Caco-2 (cell line): ENCODE results near the gene CAPN8. TPM values are rescaled to one million over a fixed set of nuclear protein-coding genes. Genes with fewer than 3 reads are reported as not detected.

Experiments
- BruUV-seq: library from RNA; stranded (reverse); fragments of 400-500 nt; replicated peaks from 2 replicates; lab custom pipeline; 2021; lab: Mats Ljungman, UMichigan
- CTCF ChIA-PET: fragments of 300-600 bp; sonication (Branson Sonifier 250); formaldehyde crosslinking; loops from one replicate; lab custom pipeline; 2022; ENCODE audit warnings: antibody characterized with exemption; lab: Charles Lee
- POLR2A ChIA-PET: fragments of 300-600 bp; sonication (Branson Sonifier 250); formaldehyde crosslinking; loops from one replicate; lab custom pipeline; 2022; ENCODE audit warnings: antibody characterized with exemption; lab: Charles Lee
- DNase-seq, 2 experiments: peaks; one replicate each; pipeline versions ENCODE4 v3.0.0 to v3.0.0-alpha.2; 2020 to 2022
- H3K27me3 ChIP-seq: replicated peaks from 2 replicates; pipeline ENCODE4 v1.6.0; 2011; ENCODE audit warnings: low read length; ENCODE audit not compliant: control insufficient read depth, insufficient read depth
- H3K36me3 ChIP-seq: 2 replicates; pipeline ENCODE4 v1.5.1; 2011; ENCODE audit warnings: low read length; ENCODE audit not compliant: control insufficient read depth, insufficient read depth
- H3K4me1 ChIP-seq: fragments of 250-450 bp; sonication (Bioruptor Pico); 2 replicates; pipeline ENCODE4 v1.5.1; 2020; ENCODE audit warnings: mild to moderate bottlenecking
- H3K4me3 ChIP-seq: 2 replicates; pipeline ENCODE4 v1.5.1; 2011; ENCODE audit warnings: low read depth, mild to moderate bottlenecking, control low read depth, low read length
- H3K9me3 ChIP-seq: fragments of 250-450 bp; sonication (Bioruptor Pico); 2 replicates; pipeline ENCODE4 v1.5.1; 2020; ENCODE audit warnings: mild to moderate bottlenecking, moderate library complexity
- H3K27ac Mint-ChIP-seq: one replicate; pipeline ENCODE4 v1.8.0; 2022; ENCODE audit warnings: mixed read lengths; ENCODE audit not compliant: unreplicated experiment
- H3K27me3 Mint-ChIP-seq: one replicate; pipeline ENCODE4 v1.8.0; 2022; ENCODE audit warnings: mixed read lengths; ENCODE audit not compliant: insufficient read depth, unreplicated experiment
- H3K36me3 Mint-ChIP-seq: one replicate; pipeline ENCODE4 v1.8.0; 2022; ENCODE audit warnings: mild to moderate bottlenecking, mixed read lengths; ENCODE audit not compliant: insufficient read depth, unreplicated experiment
- H3K4me1 Mint-ChIP-seq: one replicate; pipeline ENCODE4 v1.8.0; 2022; ENCODE audit warnings: low read depth, mixed read lengths; ENCODE audit not compliant: unreplicated experiment
- H3K4me3 Mint-ChIP-seq: one replicate; pipeline ENCODE4 v1.8.0; 2022; ENCODE audit warnings: mild to moderate bottlenecking, moderate library complexity, mixed read lengths; ENCODE audit not compliant: unreplicated experiment
- H3K9me3 Mint-ChIP-seq: one replicate; pipeline ENCODE4 v1.8.0; 2022; ENCODE audit warnings: mixed read lengths; ENCODE audit not compliant: unreplicated experiment
- CTCF ChIP-seq, 2 experiments: fragments of 200-600 bp in 1 of 2; IDR thresholded peaks; 1 replicate in 1 of 2; 2 replicates in 1 of 2; pipeline versions ENCODE4 v1.5.1 to v1.8.0; 2011 to 2022; ENCODE audit warnings: antibody characterized with exemption in 1 of 2, control low read depth in 1 of 2, inconsistent platforms in 1 of 2, low read depth in 1 of 2, low read length in 1 of 2, mild to moderate bottlenecking in 1 of 2, moderate library complexity in 1 of 2; ENCODE audit not compliant: insufficient read depth in 1 of 2, severe bottlenecking in 1 of 2, unreplicated experiment in 1 of 2
- intact Hi-C: fragments of 100-400 bp; cut with micrococcal nuclease; formaldehyde crosslinking; loops from one replicate; pipeline ENCODE4 v1.10.0; 2022; ENCODE audit not compliant: unreplicated experiment
- total RNA-seq: library from RNA; stranded (reverse); gene quantifications from 2 replicates; pipeline ENCODE4 v1.2.3, GENCODE V29; 2022

Gene CAPN8
- total RNA-seq, 1 experiment from 2014 or later = 4.1 TPM

DNA sequence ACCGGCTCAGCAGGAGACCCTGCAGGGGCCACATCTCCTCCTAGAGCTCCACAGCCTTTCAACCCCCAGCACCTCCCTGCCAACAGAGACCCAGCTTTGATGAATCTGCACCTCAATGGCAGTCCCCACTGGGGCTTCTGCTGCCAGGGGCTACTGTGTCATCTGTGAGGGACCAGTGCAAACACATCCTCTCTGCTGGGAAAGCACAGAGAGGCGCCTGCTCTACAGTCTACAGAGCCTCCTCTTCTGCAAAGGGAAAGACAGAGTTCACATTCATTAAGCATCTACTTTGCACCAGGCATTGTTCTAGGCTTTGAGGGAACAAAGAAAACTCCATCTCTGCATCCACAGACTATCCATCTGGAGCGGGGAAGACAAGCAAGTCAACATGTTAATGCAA lies 125.8 kb downstream of the CAPN8 start:
- no peak overlapping the region for H3K4me3 Mint-ChIP-seq
- no peaks in the 10 kb centered on the region for H3K9me3 ChIP-seq

GRCh38 chr1:223538981-223539380 lies 126.5 kb downstream of the CAPN8 start:
- ChIA-PET CTCF (no interaction called here), POLR2A (no interaction called here)
- Histone ChIP-seq H3K4me3 (no peak overlapping the region), H3K36me3 (no peaks in the 10 kb centered on the region), H3K9me3 (no peaks in the 10 kb centered on the region), H3K4me1 (no peaks in the 10 kb centered on the region), H3K27me3 (no peaks in the 10 kb centered on the region)
- DNase-seq = no peak
- Mint-ChIP-seq H3K27ac (no peak overlapping the region), H3K9me3 (no peaks in the 10 kb centered on the region), H3K27me3 (no peaks in the 10 kb centered on the region), H3K4me3 (no peak overlapping the region), H3K4me1 (no peaks in the 10 kb centered on the region), H3K36me3 (no peaks in the 10 kb centered on the region)
- TF ChIP-seq CTCF (IDR thresholded peaks at IDR 0.05; ENCODE audit: insufficient read depth in 1 of 2, low read depth in 1 of 2, low read length in 1 of 2, severe bottlenecking in 1 of 2, unreplicated experiment in 1 of 2) = no peak
- BruUV-seq = no TSS peak
- intact Hi-C loops = no loop called here

More for the DNA sequence above, 125.8 kb downstream of the CAPN8 start:
- H3K27ac Mint-ChIP-seq = no peak overlapping the region
- BruUV-seq = no TSS peak
- no peaks in the 10 kb centered on the region for H3K9me3 Mint-ChIP-seq
- Histone ChIP-seq H3K4me3 (no peak overlapping the region), H3K4me1 (no peaks in the 10 kb centered on the region), H3K36me3 (no peaks in the 10 kb centered on the region), H3K27me3 (no peaks in the 10 kb centered on the region)
- TF ChIP-seq CTCF (IDR thresholded peaks at IDR 0.05; ENCODE audit: insufficient read depth in 1 of 2, low read depth in 1 of 2, low read length in 1 of 2, severe bottlenecking in 1 of 2, unreplicated experiment in 1 of 2) = no peak
- ChIA-PET CTCF (no interaction called here), POLR2A (no interaction called here)
- no peaks in the 10 kb centered on the region for H3K27me3 Mint-ChIP-seq
- no peaks in the 10 kb centered on the region for H3K36me3 Mint-ChIP-seq
- no peak for DNase-seq
- intact Hi-C loops = no loop called here
- H3K4me1 Mint-ChIP-seq = no peaks in the 10 kb centered on the region

DNA sequence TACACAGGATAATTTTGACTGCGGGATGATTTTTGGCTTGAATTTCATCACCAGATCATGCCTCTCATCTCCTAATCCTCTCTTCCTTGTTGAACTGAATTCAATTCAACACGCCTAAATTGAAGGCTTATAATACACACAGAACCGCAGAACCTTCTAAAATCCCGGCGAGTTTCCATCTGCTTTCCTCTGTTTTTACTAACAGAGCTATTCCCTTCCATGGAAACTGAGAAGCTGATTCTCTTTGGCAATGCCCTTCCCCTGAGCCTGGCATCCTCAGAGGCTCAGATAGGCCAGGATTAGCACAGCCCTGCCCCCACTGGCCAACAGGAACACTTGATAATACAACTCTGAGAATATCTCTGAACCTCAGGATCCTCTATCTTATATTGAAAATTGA lies 130.2 kb downstream of the CAPN8 start:
- H3K36me3 ChIP-seq = no peaks in the 10 kb centered on the region

More for the DNA sequence above, 130.2 kb downstream of the CAPN8 start:
- Histone ChIP-seq H3K4me3 (no peak overlapping the region), H3K9me3 (no peaks in the 10 kb centered on the region), H3K27me3 (no peaks in the 10 kb centered on the region), H3K4me1 (no peaks in the 10 kb centered on the region)
- no peak overlapping the region for H3K27ac Mint-ChIP-seq
- H3K4me3 Mint-ChIP-seq = no peak overlapping the region
- H3K27me3 Mint-ChIP-seq = no peaks in the 10 kb centered on the region
- no TSS peak for BruUV-seq
- no peak for DNase-seq
- no peaks in the 10 kb centered on the region for H3K4me1 Mint-ChIP-seq
- ChIA-PET POLR2A (no interaction called here), CTCF (no interaction called here)
- TF ChIP-seq CTCF (IDR thresholded peaks at IDR 0.05; ENCODE audit: insufficient read depth in 1 of 2, low read depth in 1 of 2, low read length in 1 of 2, severe bottlenecking in 1 of 2, unreplicated experiment in 1 of 2) = no peak
- H3K36me3 Mint-ChIP-seq = no peaks in the 10 kb centered on the region
- H3K9me3 Mint-ChIP-seq = no peaks in the 10 kb centered on the region
- intact Hi-C loops = no loop called here
